KG1 (cell line): ENCODE results near the gene CHTF18.
"Not testable (repeated sequence)": the region's sequence is repeated elsewhere in the genome, so short reads cannot be mapped to it uniquely, and the experiment has no call there.

Source experiments
- DNase-seq: peaks from one replicate; lab custom pipeline; 2025; lab: John Stamatoyannopoulos, UW

Gene CHTF18

GRCh38 chr16:776298-776697, 12.1 kb upstream of the CHTF18 start:
- DNase-seq: not testable (repeated sequence)

DNA sequence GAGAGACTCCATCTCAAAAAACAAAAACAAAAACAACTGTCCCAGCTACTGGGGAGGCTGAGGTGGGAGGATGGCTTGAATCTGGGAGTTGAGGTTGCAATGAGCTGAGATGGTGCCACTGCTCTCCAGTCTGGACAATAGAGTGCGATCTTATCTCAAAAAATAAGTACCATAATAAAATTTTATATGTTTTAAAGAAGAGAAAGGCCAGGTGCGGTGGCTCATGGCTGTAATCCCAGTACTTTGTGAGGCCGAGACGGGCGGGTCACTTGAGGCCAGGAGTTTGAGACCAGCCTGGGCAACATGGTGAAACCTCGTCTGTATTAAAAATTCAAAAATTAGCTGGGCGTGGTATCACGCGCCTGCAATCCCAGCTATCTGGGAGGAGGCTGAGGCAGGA, 11.6 kb upstream of the CHTF18 start:
- DNase-seq: no peak

DNA sequence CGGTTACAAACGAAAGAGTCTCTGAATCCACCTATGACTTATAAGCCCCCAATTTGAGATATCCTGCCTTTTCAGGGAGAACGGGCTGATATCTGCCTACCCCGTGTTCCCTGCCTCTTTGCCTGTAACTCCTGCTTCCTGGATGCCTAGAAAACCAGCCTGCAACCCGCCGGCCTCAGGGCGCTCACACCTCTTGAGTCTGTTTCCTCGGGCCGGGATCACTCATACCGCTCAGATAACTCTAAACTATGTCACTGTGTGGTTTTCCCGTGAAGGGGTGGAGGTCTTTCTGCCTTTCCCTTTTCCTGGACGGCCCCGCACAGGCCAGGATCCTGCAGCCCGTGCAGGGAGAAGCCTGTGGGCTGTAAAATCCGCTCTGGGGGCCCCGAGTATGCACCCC, 10.6 kb upstream of the CHTF18 start:
- DNase-seq: no peak

GRCh38 chr16:778447-778846, 10.0 kb upstream of the CHTF18 start:
- DNase-seq: no peak

GRCh38 chr16:778909-779527, 9.4 kb upstream of the CHTF18 start:
- DNase-seq: no peak

DNA sequence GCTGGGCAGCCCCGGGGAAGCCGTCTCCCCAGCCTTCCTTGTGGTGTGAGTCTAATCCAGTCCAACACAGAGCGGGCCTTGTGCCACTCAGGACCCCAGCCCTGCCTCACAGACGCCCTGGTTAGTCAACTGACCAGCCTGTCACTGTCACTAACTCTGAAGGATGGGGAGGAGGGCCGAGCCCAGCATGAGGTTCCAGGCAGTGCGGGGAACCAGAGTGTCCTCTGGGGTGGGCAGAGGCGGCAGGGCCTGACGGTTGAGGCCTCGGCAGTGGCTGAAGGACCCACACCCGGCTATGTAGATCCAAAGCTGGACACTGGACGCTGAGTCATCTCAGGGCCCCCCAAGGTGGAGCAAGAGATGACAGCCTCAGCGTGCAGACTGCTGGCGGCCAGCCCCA, 8.9 kb upstream of the CHTF18 start:
- no peak for DNase-seq

- no peak for DNase-seq
Observed at GRCh38 chr16:780296-780695, 8.1 kb upstream of the CHTF18 start.

- DNase-seq: no peak
Observed at GRCh38 chr16:781346-782010, 6.9 kb upstream of the CHTF18 start.

DNA sequence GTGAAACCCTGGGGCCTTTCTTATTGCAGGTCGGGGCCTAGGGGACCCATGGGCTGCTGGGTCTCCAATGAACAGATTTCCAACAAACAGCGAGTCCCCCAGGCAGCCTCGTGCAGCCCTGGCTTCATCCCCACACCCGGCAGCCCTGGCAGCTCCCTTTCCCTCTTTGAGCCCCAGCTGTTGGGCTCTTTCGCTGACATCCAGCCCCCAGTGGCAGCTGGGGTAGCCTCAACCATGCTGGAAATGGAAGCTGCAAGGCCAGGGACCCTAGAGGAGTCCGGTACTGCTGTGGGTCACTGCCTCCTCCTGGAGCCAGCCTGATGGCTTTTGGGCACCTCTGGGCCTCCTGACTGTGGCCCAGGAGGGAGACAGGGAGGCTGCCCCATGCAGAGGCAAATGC, 6.2 kb upstream of the CHTF18 start:
- DNase-seq: no peak

GRCh38 chr16:782766-783403, 5.5 kb upstream of the CHTF18 start:
- DNase-seq: no peak

- DNase-seq: no peak
Observed at GRCh38 chr16:783404-784161, 4.8 kb upstream of the CHTF18 start.

- no peak for DNase-seq
Observed at GRCh38 chr16:784431-784830, 4.0 kb upstream of the CHTF18 start.

DNA sequence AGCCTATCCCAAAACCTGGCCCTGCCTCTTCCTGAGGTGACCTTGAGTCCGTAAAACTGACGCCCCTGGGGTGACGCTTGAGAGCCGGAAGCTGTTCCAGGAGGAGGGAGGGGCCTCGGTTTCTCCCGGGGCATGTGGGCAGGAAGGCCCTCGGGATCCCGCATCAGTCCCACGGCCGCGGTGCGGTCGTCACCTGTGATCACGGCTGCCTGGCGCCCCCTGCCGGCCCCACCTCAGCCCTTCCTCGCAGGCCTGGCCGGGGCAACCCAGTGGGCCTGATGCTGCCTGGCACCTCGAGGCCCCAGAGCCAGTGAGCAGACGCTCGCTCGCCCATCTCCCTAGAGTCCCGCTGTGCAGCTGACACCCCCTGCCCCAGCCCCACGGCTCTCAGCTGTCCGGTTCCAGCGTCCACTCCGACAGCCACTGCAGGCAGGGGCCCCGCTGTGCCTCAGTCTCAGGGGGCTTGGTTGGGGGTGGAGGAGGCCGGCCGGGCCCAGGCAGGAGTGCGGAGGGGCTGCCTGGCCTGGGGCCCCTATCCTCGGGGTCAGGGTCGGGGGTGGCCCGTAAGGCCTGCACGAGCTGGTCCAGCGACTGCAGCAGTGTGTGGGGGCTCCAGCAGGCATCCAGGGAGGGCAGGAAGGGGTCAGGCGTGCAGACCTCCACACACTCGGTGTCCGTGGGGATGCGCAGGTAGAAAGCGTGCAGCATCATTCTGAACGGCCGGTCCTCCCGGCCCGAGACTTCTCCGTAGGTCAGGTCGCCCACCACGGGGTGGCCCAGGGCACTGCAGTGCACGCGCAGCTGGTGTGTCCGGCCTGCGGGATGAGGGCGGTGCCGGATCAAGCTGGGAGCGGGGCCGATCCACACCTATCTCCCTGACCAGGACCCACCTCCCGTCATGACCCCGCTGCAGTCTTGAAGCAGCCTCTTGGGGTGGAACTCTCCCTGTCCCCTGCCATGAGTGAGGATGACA, 2.6 kb upstream of the CHTF18 start:
- no peak for DNase-seq

- no peak for DNase-seq
Observed at GRCh38 chr16:787321-787966, 976 bp upstream of the CHTF18 start.

- DNase-seq: no peak
Observed at GRCh38 chr16:787978-788398, 432 bp upstream of the CHTF18 start, which contains the start of gene RPUSD1. RPUSD1 (minus strand) TSS chr16:788381; CDS start chr16:787737, 644 bp downstream.

- no peak for DNase-seq
Observed at GRCh38 chr16:789191-789850, 901 bp downstream of the CHTF18 start.

DNA sequence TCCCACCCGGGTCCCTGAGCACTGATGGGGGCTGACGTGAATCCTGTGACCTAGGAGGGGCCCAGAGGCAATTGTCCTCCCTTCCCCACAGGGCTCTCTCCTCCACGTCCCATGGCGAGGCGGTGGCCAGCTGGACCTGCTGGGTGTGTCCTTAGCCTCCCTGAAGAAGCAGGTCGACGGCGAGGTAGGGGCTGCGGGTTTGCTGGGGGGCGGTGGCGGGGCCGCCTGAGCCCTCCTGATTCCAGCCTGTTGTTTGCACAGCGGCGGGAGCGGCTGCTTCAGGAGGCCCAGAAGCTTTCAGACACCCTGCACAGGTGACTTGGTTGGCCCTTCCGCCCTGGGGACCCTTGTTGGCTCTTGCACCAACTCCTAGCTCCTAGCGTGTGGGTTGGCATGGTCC, 1.7 kb downstream of the CHTF18 start:
- no peak for DNase-seq

GRCh38 chr16:791131-791530, 2.7 kb downstream of the CHTF18 start:
- DNase-seq: no peak

DNA sequence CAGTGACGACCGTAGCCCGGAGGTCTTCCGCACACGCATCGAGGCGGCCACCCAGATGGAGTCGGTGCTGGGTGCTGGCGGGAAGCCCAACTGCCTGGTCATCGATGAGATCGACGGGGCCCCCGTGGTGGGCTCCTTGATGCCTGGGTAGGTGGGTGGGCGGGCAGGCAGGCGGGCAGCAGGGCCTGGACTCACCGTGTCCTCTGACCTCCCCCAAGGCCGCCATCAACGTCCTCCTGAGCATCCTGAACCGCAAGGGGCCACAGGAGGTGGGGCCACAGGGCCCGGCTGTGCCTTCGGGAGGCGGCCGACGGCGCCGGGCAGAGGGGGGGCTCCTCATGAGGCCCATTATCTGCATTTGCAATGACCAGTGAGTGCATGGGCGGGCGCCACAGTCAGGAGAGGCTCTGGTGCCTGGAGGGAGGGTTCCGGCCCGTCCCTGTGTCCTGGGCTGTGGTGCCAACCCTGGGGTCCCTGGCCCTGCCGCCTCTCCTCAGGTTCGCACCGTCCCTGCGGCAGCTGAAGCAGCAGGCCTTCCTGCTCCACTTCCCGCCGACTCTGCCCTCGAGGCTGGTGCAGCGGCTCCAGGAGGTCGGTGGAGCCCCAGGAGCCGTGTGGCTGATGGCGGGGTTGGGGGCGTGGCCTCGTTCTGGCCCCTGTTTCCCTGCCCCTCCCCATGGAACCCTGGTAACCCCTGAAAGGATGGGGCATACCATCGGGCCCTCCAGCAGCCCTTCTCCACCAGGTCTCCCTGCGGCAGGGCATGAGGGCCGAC, 4.0 kb downstream of the CHTF18 start:
- DNase-seq: no peak

DNA sequence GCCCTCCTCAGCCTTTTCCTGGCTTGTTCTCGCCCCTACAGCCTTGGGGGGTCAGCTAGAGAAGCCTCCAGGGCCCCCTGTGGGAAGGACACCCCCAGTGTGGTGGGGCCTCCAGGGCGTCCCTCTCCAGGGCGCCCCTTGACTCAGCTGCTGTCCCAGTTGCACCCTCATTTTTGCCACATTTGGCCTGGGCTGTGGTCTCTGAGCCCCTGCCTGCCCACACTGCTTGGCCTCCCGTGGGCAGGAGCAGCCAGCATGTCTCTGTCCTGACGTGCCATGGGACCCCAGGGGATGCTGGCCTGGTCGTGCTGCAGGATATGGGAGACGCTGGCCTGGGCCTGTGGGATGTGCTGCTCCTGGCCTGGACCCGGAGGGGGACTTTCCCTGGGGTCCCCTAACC, 5.0 kb downstream of the CHTF18 start:
- no peak for DNase-seq
